Amniotic stem cell (primary cell): ENCODE data around the gene PTPN7.
"Not testable (repeated sequence)": the region's sequence is repeated elsewhere in the genome, so short reads cannot be mapped to it uniquely, and the experiment has no call there.

Source experiments
- DNase-seq: peaks from one replicate; lab custom pipeline; 2025; lab: John Stamatoyannopoulos, UW

The PTPN7 gene

GRCh38 chr1:202152399-202152798, 8.0 kb downstream of the PTPN7 start:
- no peak for DNase-seq

GRCh38 chr1:202151045-202151444, 9.4 kb downstream of the PTPN7 start:
- DNase-seq = no peak

GRCh38 chr1:202150602-202151001, 9.8 kb downstream of the PTPN7 start:
- DNase-seq = no peak

- DNase-seq = no peak
Observed at GRCh38 chr1:202150187-202150586, 10.2 kb downstream of the PTPN7 start.

- peak; percentile 28 for DNase-seq
Observed at GRCh38 chr1:202149566-202149965, 10.8 kb downstream of the PTPN7 start.

GRCh38 chr1:202148391-202148790, 12.0 kb downstream of the PTPN7 start:
- no peak for DNase-seq

GRCh38 chr1:202146993-202147392, 13.4 kb downstream of the PTPN7 start:
- DNase-seq = no peak

GRCh38 chr1:202146279-202146678, 14.1 kb downstream of the PTPN7 start:
- DNase-seq = no peak

- not testable (repeated sequence) for DNase-seq
Observed at GRCh38 chr1:202145744-202146140, 14.7 kb downstream of the PTPN7 start.

- DNase-seq = no peak
Observed at GRCh38 chr1:202145068-202145743, 15.2 kb downstream of the PTPN7 start.

- DNase-seq = no peak
Observed at GRCh38 chr1:202144402-202145067, 15.9 kb downstream of the PTPN7 start, which contains the start of gene ARL8A. ARL8A (minus strand) TSS chr1:202144737; CDS start chr1:202144572, 165 bp downstream.

GRCh38 chr1:202143768-202144401, 16.5 kb downstream of the PTPN7 start:
- no peak for DNase-seq

- no peak for DNase-seq
Observed at GRCh38 chr1:202143011-202143767, 17.2 kb downstream of the PTPN7 start.

GRCh38 chr1:202141468-202141867, 18.9 kb downstream of the PTPN7 start:
- not testable (repeated sequence) for DNase-seq

- DNase-seq = no peak
Observed at GRCh38 chr1:202140833-202141232, 19.6 kb downstream of the PTPN7 start.

GRCh38 chr1:202135221-202135721, 25.1 kb downstream of the PTPN7 start:
- DNase-seq = no peak

- DNase-seq = no peak
Observed at GRCh38 chr1:202134645-202135172, 25.7 kb downstream of the PTPN7 start.

GRCh38 chr1:202133989-202134388, 26.4 kb downstream of the PTPN7 start:
- DNase-seq = no peak

GRCh38 chr1:202133496-202133895, 26.9 kb downstream of the PTPN7 start:
- DNase-seq = no peak

GRCh38 chr1:202133001-202133400, 27.4 kb downstream of the PTPN7 start:
- no peak for DNase-seq

GRCh38 chr1:202131956-202132821, 28.2 kb downstream of the PTPN7 start:
- no peak for DNase-seq
